PFSK-1 (cell line): Measurements from ENCODE around the gene CHPT1.
A peak's percentile ranks its signal among the peaks of the same experiment; 100 is the strongest.

ENCODE experiments used
- FOXP2 ChIP-seq: optimal IDR thresholded peaks from 2 replicates; pipeline ENCODE3; 2011; ENCODE audit warnings: borderline replicate concordance, control low read depth, inconsistent platforms; ENCODE audit not compliant: insufficient read depth; ENCODE audit errors: extremely low read length, extremely low read depth
- POLR2AphosphoS5 ChIP-seq: IDR thresholded peaks from 2 replicates; pipeline ENCODE4 v1.6.1; 2012; ENCODE audit warnings: low read depth, mild to moderate bottlenecking, control low read depth, low read length, moderate library complexity
- SIN3A ChIP-seq: IDR thresholded peaks from 2 replicates; pipeline ENCODE4 v1.6.1; 2012; ENCODE audit warnings: mild to moderate bottlenecking, low read length, moderate library complexity, borderline replicate concordance; ENCODE audit not compliant: insufficient read depth
- TAF1 ChIP-seq: IDR thresholded peaks from 2 replicates; pipeline ENCODE4 v1.6.1; 2012; ENCODE audit warnings: low read length, control low read depth, borderline replicate concordance; ENCODE audit not compliant: insufficient read depth
- TF ChIP-seq, protein P1 (sequence below), 2 experiments: IDR thresholded peaks; 2 replicates each; pipeline versions ENCODE4 v1.6.1 to v1.8.0; 2011 to 2012; ENCODE audit warnings: low read depth in 2 of 2, low read length in 2 of 2, control low read depth in 1 of 2, inconsistent platforms in 1 of 2, mild to moderate bottlenecking in 1 of 2, moderate library complexity in 1 of 2; ENCODE audit not compliant: insufficient read depth in 1 of 2

The CHPT1 gene

DNA sequence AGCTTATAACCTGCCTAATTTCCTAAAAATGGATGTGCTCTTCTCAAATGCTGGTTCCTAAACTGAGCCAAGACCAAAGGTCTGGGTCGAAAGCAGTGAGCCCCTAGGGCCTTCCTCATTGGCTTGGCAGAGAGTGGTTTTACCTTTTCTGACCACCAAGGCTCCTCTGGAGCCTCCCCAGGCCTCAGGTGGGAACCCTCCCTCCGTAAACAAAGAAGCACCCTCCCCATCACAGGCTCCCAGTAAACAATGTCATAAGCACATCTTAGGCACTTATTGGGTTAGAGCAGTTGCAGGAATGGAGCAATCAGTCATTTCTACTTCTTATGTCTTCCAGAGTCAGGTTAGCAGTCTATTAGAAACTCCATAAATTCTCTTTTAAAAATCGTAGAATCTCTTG is 6.0 kb downstream of the CHPT1 start:
- TF ChIP-seq FOXP2, result no peak
- TF ChIP-seq, protein P1, sequence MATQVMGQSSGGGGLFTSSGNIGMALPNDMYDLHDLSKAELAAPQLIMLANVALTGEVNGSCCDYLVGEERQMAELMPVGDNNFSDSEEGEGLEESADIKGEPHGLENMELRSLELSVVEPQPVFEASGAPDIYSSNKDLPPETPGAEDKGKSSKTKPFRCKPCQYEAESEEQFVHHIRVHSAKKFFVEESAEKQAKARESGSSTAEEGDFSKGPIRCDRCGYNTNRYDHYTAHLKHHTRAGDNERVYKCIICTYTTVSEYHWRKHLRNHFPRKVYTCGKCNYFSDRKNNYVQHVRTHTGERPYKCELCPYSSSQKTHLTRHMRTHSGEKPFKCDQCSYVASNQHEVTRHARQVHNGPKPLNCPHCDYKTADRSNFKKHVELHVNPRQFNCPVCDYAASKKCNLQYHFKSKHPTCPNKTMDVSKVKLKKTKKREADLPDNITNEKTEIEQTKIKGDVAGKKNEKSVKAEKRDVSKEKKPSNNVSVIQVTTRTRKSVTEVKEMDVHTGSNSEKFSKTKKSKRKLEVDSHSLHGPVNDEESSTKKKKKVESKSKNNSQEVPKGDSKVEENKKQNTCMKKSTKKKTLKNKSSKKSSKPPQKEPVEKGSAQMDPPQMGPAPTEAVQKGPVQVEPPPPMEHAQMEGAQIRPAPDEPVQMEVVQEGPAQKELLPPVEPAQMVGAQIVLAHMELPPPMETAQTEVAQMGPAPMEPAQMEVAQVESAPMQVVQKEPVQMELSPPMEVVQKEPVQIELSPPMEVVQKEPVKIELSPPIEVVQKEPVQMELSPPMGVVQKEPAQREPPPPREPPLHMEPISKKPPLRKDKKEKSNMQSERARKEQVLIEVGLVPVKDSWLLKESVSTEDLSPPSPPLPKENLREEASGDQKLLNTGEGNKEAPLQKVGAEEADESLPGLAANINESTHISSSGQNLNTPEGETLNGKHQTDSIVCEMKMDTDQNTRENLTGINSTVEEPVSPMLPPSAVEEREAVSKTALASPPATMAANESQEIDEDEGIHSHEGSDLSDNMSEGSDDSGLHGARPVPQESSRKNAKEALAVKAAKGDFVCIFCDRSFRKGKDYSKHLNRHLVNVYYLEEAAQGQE (IDR thresholded peaks at IDR 0.05; ENCODE audit: insufficient read depth in 1 of 2, low read depth in 2 of 2, low read length in 2 of 2), result no peak
- TF ChIP-seq SIN3A, result no peak
- TF ChIP-seq TAF1, result no peak
- TF ChIP-seq POLR2AphosphoS5, result no peak

DNA sequence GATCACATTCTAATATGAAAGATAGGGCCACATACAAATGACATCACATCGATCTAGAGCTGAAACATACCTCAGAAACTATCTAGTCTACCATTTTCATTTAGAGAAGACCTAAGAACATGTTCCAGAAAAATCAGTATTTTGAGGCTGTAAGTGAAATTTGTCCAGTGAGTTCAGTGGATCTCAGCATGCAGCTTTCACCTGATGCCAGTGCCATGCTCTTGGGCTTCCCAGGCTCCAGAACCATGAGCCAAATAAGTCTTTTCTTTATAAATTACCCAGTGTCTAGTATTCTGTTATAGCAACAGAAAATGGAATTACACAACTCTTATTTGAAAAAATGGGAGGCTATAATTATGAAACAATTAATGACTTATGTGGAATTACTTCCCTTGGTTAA is 9.0 kb downstream of the CHPT1 start:
- TF ChIP-seq SIN3A (no peak), TAF1 (no peak), FOXP2 (no peak), POLR2AphosphoS5 (no peak)
- TF ChIP-seq, protein P1 (IDR thresholded peaks at IDR 0.05; ENCODE audit: insufficient read depth in 1 of 2, low read depth in 2 of 2, low read length in 2 of 2), result no peak

DNA sequence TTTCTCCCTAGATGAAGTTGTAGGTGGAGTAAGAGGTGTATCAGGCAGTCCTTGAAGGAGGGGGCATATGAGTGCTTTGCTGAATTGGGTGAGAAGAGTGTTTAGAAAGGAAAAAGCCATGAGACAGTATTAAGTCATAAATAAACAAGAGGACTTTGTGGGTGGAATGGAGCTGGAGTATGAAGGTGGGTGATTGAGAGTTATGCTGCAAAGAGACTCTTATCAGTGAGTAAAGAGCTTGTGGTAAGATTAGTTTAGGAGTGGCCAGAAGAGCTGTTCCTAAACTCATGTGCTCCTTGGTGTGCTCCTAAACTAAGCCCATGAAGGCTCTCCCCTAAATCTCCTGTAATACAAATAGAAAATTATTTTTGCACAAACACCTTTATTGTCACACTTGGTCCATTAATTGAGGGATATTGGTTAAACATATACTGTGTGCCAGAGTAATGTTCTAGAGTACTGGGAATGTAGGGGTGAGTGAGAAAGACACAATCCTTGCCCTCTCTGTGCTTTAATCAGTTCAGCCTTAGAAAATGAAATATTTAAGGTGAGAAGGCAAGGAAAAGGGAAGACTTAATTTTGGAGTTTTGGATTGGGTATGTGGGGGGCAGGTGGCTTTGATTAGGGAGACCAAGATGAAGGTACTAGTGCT is 9.8 kb downstream of the CHPT1 start:
- no peak for TF ChIP-seq SIN3A
- TF ChIP-seq FOXP2, result no peak
- TF ChIP-seq POLR2AphosphoS5, result no peak
- TF ChIP-seq, protein P1 (IDR thresholded peaks at IDR 0.05; ENCODE audit: insufficient read depth in 1 of 2, low read depth in 2 of 2, low read length in 2 of 2), result no peak
- no peak for TF ChIP-seq TAF1

DNA sequence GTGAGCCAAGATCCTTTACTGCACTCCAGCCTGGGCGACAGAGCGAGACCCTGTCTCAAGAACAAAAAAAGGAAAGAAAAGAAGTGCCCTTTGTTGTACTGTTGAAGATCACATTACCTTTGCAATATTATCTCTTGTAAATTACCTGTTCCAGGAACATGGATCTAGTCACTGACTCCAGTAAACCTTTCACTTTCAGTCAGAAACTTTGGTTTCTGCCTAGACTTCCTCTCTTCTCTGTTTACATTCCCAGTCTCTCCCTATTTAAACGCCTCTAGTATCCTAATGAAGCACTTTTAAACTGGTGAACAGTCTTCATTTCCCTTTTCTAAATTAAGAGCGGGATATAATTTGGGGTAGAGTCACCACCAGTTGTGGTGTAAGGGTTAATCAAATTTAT is 12.8 kb downstream of the CHPT1 start:
- no peak for TF ChIP-seq SIN3A
- no peak for TF ChIP-seq TAF1
- TF ChIP-seq, protein P1 (IDR thresholded peaks at IDR 0.05; ENCODE audit: insufficient read depth in 1 of 2, low read depth in 2 of 2, low read length in 2 of 2), result no peak
- TF ChIP-seq POLR2AphosphoS5, result no peak
- TF ChIP-seq FOXP2, result no peak

DNA sequence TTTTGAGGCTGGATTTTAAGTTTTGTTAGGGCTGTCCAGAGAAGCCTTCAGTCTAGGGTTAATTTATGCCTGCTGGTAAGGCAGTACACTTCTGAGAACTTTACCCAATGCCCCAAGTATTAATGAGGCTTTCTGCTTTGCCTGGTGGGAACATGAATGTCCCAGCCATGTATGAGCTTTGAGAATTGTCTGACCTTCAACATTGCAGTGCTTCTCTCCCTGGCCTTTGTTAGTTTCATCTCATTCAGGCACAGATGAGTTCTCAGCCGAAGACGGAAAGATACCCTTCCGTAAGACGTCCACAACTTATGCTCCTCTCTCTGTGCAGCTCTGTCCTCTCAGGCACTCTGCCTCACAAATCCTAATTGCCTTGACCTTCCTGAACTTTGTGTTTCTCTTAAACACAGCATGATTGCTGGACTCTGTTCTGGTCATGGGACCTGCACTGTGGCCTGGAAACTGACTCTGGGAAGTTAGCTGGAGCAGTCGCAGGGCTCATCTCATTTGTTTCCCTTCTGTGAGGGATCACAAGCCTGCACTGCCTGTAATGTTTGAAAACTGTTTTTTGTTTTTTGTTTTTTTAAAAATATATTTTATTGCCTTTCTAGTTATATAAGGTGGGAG is 15.7 kb downstream of the CHPT1 start:
- TF ChIP-seq, protein P1 (IDR thresholded peaks at IDR 0.05; ENCODE audit: insufficient read depth in 1 of 2, low read depth in 2 of 2, low read length in 2 of 2), result 0 out of 4 replicates have a peak, but pooled peaks of 1 of the 2 experiments have one; percentile 19
- no peak for TF ChIP-seq FOXP2
